Fibroblast of lung (primary cell): ENCODE measurements around the gene OR4D2.

Experiments used
- EZH2 ChIP-seq: IDR thresholded peaks from 2 replicates; pipeline ENCODE4 v1.5.1; 2012; ENCODE audit warnings: low read length, control low read depth, mild to moderate bottlenecking; ENCODE audit errors: missing control alignments
- TF ChIP-seq, protein P1 (sequence below), 2 donors: IDR thresholded peaks in 1 of 2; conservative IDR thresholded peaks in 1 of 2; 1 replicate in 1 of 2; 2 replicates in 1 of 2; pipeline ENCODE4 v1.5.1; 2011 to 2012; ENCODE audit warnings: low read length in 2 of 2, control low read depth in 1 of 2, inconsistent platforms in 1 of 2, low read depth in 1 of 2, mild to moderate bottlenecking in 1 of 2

DNA sequence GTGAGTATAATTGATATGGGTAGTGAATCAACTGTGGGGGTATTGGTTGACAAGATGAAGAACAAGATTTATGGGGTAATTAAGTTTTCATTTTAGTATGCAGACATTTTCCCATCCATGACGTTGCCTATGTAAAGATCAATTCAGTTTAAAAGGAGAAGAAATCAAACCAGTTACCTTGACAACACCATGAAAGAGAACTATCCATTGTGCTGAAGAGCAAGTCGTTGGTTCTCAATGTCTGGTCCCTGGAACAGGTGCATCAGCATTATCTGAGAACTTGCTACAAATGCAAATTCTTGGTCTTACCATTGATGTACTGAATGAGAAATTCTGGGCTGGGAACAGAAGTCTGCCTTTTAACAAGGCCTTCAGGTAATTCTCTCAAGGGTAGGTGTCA lies 801 bp upstream of the OR4D2 start:
- TF ChIP-seq, protein P1, sequence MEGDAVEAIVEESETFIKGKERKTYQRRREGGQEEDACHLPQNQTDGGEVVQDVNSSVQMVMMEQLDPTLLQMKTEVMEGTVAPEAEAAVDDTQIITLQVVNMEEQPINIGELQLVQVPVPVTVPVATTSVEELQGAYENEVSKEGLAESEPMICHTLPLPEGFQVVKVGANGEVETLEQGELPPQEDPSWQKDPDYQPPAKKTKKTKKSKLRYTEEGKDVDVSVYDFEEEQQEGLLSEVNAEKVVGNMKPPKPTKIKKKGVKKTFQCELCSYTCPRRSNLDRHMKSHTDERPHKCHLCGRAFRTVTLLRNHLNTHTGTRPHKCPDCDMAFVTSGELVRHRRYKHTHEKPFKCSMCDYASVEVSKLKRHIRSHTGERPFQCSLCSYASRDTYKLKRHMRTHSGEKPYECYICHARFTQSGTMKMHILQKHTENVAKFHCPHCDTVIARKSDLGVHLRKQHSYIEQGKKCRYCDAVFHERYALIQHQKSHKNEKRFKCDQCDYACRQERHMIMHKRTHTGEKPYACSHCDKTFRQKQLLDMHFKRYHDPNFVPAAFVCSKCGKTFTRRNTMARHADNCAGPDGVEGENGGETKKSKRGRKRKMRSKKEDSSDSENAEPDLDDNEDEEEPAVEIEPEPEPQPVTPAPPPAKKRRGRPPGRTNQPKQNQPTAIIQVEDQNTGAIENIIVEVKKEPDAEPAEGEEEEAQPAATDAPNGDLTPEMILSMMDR (conservative IDR thresholded peaks at IDR 0.05 in 1 of 2, IDR thresholded peaks at IDR 0.05 in 1 of 2; ENCODE audit: low read depth in 1 of 2, low read length in 2 of 2): no peak
- no peak for TF ChIP-seq EZH2
